Fibroblast of upper back skin (primary cell): ENCODE measurements around the gene ATP6V0B.
A peak's percentile ranks its signal among the peaks of the same experiment; 100 is the strongest.

ENCODE experiments used
- DNase-seq: peaks from one replicate; pipeline ENCODE4 v3.0.0-alpha.2; 2013

The ATP6V0B gene

GRCh38 chr1:43946236-43947060 is 28.3 kb upstream of the ATP6V0B start, which contains the start of gene IPO13:
IPO13 (plus strand) TSS chr1:43946950; CDS start chr1:43947601, 651 bp downstream.
- DNase-seq: peak; percentile 92

- DNase-seq: no peak
These were observed 27.5 kb upstream of the ATP6V0B start for GRCh38 chr1:43947061-43947873.

- no peak for DNase-seq
These were observed 26.8 kb upstream of the ATP6V0B start for GRCh38 chr1:43947874-43948437.

DNA sequence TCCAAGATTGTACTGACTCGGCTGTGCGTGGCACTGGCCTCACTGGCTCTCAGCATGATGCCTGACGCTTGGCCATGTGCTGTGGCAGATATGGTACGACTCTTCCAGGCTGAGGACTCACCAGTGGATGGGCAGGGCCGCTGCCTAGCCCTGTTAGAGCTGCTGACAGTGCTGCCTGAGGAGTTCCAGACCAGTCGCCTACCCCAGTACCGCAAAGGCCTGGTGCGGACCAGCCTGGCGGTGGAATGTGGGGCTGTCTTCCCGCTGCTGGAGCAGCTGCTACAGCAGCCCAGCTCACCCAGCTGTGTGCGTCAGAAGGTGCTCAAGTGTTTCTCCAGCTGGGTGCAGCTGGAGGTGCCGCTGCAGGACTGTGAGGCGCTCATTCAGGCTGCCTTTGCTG is 25.1 kb upstream of the ATP6V0B start:
- DNase-seq: no peak

DNA sequence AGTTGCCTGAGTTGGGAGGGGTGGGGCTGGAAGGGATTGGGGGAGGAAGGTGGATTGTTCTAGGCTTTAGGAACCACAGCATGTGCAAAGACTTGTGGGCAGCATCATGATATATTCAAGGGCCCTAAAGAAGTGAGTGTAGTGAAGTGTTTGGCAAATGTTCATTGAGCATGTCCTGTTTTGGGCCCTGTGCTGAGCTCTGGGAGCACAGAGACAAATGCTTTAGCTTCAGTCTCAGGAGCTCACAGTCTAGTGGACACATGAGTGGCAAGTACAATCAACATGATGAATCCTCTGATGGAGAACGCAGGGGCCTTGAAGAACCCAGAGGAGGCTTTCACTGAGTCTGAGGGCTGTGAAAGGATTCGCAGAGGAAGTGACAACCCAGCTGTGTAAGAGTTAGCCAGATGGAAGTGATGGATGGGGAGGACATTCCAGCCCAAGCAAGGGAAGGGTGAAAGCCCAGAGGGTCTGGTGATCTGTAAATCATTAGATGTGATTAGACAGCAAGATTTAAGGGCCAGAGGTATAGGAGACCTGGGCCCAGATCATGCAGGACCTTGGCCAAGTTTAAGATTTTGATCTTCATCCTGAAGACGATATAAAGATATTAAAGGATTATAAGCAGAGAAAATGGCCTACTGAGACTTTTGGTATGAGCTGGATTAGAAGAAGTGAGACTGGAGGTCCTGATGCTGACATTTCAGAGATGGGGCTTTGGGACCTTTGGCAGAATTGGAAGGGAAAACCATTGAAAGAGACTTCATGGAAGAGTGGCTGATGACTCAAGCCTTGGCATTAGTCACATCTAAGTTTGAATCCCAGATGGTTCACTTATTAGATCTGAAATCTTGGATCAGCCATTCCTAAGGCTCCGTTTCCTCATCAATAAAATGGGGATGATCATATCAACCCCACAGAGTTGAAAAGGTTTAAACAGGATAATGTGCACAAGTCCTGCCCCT is 23.5 kb upstream of the ATP6V0B start:
- DNase-seq: no peak

GRCh38 chr1:43952731-43953346 is 21.9 kb upstream of the ATP6V0B start:
- no peak for DNase-seq

DNA sequence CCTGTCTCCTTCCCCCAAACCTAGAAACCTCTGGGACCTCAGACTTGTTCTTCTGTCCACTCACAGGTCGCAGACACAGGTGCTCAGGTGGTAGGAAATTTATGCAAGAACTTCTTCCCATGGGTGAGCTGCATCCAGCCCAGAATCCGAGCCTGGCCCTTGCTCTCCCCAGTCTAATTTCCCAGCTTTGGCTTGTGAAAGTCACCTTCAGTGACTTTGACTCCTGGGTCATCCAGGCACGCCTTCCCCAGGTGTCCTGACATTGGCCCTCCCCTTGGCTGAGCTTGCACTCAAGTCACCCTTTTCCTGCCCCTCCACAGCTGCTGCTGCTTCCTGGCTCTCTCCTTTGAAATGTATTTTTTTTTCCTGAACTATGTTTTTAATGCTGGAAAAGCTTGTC is 21.4 kb upstream of the ATP6V0B start:
- DNase-seq: no peak

GRCh38 chr1:43954036-43954435 is 20.7 kb upstream of the ATP6V0B start:
- no peak for DNase-seq

GRCh38 chr1:43956234-43956633 is 18.5 kb upstream of the ATP6V0B start:
- DNase-seq: no peak

- DNase-seq: no peak
These were observed 17.2 kb upstream of the ATP6V0B start for GRCh38 chr1:43957407-43958040.

DNA sequence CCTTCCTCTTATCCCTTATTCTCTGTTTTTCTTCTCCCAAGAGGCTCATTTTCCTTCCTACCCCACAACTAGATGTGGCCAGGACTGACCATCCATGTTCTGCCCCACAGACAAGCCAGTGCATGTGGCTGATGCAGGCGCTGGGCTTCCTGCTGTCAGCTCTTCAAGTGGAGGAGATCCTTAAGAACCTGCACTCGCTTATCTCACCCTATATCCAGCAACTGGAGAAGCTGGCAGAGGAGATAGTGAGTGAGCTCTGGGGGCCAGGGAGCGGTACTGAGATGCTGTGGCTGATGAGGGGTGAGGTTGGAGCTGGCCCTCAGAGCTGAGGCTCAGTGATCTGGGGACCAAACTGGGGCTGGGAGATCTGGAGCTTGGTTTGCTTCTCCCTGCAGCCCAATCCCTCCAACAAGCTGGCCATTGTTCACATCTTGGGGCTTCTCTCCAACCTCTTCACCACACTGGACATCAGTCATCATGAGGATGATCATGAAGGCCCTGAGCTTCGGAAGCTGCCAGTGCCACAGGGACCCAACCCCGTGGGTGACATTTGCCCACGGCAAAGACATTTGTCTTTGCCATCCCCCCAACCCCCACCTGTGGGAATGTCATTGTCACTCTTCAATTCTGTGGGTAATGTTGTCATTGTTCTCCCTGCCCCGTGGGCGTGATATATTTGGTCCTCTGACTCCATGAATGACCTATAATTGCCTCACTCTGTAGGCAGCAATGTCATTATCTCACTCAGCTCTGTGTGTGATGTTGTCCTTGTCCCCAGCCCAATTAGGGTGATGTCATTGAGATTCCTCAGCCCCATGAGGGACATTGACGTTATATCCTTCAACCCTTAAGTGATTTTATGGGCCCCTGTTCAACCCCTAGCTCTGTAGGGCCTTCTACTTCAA is 16.2 kb upstream of the ATP6V0B start:
- no peak for DNase-seq

DNA sequence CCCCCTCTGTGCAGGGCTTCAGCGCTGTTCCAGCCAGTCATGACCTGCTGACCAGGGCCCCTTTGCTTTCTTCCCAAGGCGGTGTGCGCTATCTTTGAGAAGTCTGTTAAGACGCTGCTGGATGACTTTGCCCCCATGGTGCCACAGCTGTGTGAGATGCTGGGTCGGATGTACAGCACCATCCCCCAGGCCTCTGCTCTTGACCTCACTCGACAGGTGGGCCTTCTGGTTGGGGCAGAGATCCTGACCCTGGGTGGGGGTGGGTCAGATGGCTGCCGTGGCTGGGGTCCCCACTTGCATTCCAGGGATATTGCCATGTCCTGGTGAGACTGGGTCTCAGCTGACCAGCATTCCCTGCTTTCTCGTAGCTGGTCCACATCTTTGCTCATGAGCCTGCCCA is 14.0 kb upstream of the ATP6V0B start:
- DNase-seq: no peak

GRCh38 chr1:43961692-43962091 is 13.1 kb upstream of the ATP6V0B start:
- DNase-seq: no peak

GRCh38 chr1:43962324-43962723 is 12.4 kb upstream of the ATP6V0B start:
- DNase-seq: no peak

DNA sequence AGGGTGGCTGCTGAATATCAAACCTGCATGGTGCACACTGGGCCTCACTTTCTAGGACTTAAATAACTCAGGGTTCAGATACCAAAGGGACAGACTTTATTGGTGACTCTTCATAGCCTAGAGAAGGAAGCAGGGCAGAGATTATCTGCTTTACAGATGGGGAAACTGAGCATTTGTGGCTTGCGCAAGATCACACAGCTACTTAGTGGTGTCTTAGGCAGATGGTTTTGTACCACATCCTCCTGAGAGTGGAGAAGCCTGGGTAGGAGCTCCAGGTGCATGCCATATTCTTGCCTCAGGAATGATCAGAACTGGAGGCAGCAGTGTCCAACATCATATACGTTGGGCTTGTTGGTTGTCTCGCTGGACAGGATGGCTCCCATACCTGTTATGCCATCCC is 11.8 kb upstream of the ATP6V0B start:
- DNase-seq: no peak

GRCh38 chr1:43963890-43964289 is 10.9 kb upstream of the ATP6V0B start:
- no peak for DNase-seq

- DNase-seq: no peak
These were observed 9.4 kb upstream of the ATP6V0B start for GRCh38 chr1:43965316-43965715.

DNA sequence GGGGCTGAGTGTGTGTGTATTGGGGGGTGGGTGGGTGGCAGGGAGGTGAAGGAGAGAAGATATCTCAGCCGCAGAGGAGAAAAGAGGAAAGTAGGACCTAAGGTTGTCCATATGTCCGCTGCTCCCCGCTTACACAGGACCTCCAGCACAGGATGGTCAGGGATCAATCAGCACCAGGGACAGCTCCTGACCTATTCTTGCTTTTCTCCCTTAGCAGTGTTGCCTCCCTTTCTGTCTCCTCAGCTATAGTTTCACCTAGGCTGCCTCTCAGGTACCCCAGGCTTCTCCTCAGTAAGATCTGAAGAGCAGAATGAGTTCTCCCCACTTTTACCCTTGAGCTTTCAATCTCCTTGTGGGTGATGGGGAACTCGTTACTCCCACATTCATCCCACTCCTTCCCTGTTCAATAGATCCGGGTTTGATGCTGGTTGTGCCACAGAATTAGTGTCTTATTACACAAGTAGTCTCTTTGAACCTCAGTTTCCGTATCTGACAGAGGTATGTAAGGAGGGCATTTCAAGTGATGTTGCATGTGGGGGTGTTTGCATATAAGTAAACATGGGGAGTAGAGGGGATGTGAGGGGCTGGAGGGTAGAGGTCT is 6.3 kb upstream of the ATP6V0B start:
- no peak for DNase-seq

GRCh38 chr1:43969416-43969745 is 5.4 kb upstream of the ATP6V0B start:
- no peak for DNase-seq
